GM12878 (cell line): ENCODE measurements around the gene PLEKHM3. TPM values are rescaled to one million over a fixed set of nuclear protein-coding genes. Genes with fewer than 3 reads are reported as not detected.
A peak's percentile ranks its signal among the peaks of the same experiment; 100 is the strongest.

Experiments
- ATAC-seq: fragments of 200-7000 bp; cut with Tn5 transposase; 3 replicates; pipeline ENCODE4 v1.9.1; 2020; ENCODE audit warnings: mild to moderate bottlenecking, moderate library complexity
- BruUV-seq: library from RNA; stranded (reverse); fragments of 400-500 nt; replicated peaks from 2 replicates; lab custom pipeline; 2021; lab: Mats Ljungman, UMichigan
- CTCF ChIA-PET: fragments of 300-600 bp; sonication (Branson Sonifier 250); formaldehyde crosslinking; extraction: SDS; loops from one replicate; lab custom pipeline; 2021; ENCODE audit warnings: inconsistent platforms; lab: Yijun Ruan, JAX
- POLR2A ChIA-PET: fragments of 350-600 bp; formaldehyde crosslinking; extraction: SDS; loops from one replicate; lab custom pipeline; 2021; ENCODE audit warnings: inconsistent platforms; lab: Charles Lee
- RAD21 ChIA-PET: fragments of 300-600 bp; sonication (Branson Sonifier 250); formaldehyde crosslinking; loops from one replicate; lab custom pipeline; 2023; ENCODE audit warnings: antibody characterized with exemption; ENCODE audit not compliant: unreplicated experiment; lab: Charles Lee
- SMC1A ChIA-PET: fragments of 300-600 bp; sonication (Branson Sonifier 250); formaldehyde crosslinking; loops from one replicate; lab custom pipeline; 2023; ENCODE audit not compliant: unreplicated experiment, uncharacterized antibody; lab: Charles Lee
- DNase-seq: peaks from one replicate; pipeline ENCODE4 v3.0.0-alpha.2; 2011; ENCODE audit warnings: low read depth, low spot score
- FAIRE-seq: peaks from 3 replicates; lab custom pipeline; 2011; peaks lifted over from hg19 to GRCh38; lab: Jason Lieb, UNC
- H2AFZ ChIP-seq: 2 replicates; pipeline ENCODE4 v1.6.0; 2011; ENCODE audit warnings: low read depth, low read length, control low read depth; ENCODE audit not compliant: control insufficient read depth
- H3K27ac ChIP-seq: 2 replicates; pipeline ENCODE4 v1.5.1; 2011; ENCODE audit warnings: control low read depth; ENCODE audit not compliant: control insufficient read depth, insufficient read depth
- H3K27me3 ChIP-seq, 2 experiments: replicated peaks in 1 of 2; 2 replicates each; pipeline versions ENCODE4 v1.6.0 to v1.6.1; 2011; ENCODE audit warnings: low read length in 1 of 2; ENCODE audit not compliant: control insufficient read depth in 2 of 2, insufficient read depth in 2 of 2
- H3K36me3 ChIP-seq, 2 experiments: 2 replicates each; pipeline ENCODE4 v1.5.1; 2011; ENCODE audit warnings: low read length in 1 of 2; ENCODE audit not compliant: control insufficient read depth in 2 of 2, insufficient read depth in 2 of 2
- H3K4me1 ChIP-seq: 2 replicates; pipeline ENCODE4 v1.6.1; 2011; ENCODE audit warnings: mild to moderate bottlenecking, low read length, moderate library complexity, mixed read lengths; ENCODE audit not compliant: control insufficient read depth, insufficient read depth
- H3K4me2 ChIP-seq: 2 replicates; pipeline ENCODE4 v1.6.0; 2011; ENCODE audit warnings: control low read depth; ENCODE audit not compliant: control insufficient read depth, insufficient read depth
- H3K4me3 ChIP-seq: fragments of 200-600 bp; sonication (generic); 2 replicates; pipeline ENCODE4 v1.5.1; 2016
- H3K79me2 ChIP-seq: 2 replicates; pipeline ENCODE4 v1.6.0; 2011; ENCODE audit warnings: low read length; ENCODE audit not compliant: control insufficient read depth, insufficient read depth
- H3K9ac ChIP-seq: 2 replicates; pipeline ENCODE4 v1.8.0; 2011; ENCODE audit warnings: low read length, control low read depth, mixed read lengths; ENCODE audit not compliant: control insufficient read depth, insufficient read depth
- H3K9me3 ChIP-seq: replicated peaks from 3 replicates; pipeline ENCODE4 v1.5.1; 2011; ENCODE audit warnings: mild to moderate bottlenecking, low read length; ENCODE audit not compliant: control insufficient read depth, insufficient read depth
- H4K20me1 ChIP-seq: 2 replicates; pipeline ENCODE4 v1.6.0; 2011; ENCODE audit not compliant: control insufficient read depth, insufficient read depth
- BHLHE40 ChIP-seq, 2 experiments: fragments of 450-650 bp in 1 of 2; IDR thresholded peaks; 2 replicates each; pipeline ENCODE4 v1.6.1; 2011 to 2017; ENCODE audit warnings: low read depth in 2 of 2, borderline replicate concordance in 1 of 2, improper control_type of control experiment in 1 of 2, low read length in 1 of 2, mild to moderate bottlenecking in 1 of 2
- CBX3 ChIP-seq: fragments of 200-600 bp; sonication (generic); IDR thresholded peaks from 2 replicates; pipeline ENCODE4 v1.6.1; 2016; ENCODE audit warnings: low read depth, borderline replicate concordance
- CHD4 ChIP-seq: fragments of 200-600 bp; sonication (generic); IDR thresholded peaks from 2 replicates; pipeline ENCODE4 v1.6.1; 2016; ENCODE audit warnings: mild to moderate bottlenecking
- FOXK2 ChIP-seq: fragments of 450-650 bp; IDR thresholded peaks from 2 replicates; pipeline ENCODE4 v1.6.1; 2017; ENCODE audit warnings: mild to moderate bottlenecking, moderate library complexity
- MEF2B ChIP-seq: fragments of 450-650 bp; IDR thresholded peaks from 2 replicates; pipeline ENCODE4 v1.6.1; 2018; ENCODE audit warnings: mild to moderate bottlenecking, moderate library complexity; ENCODE audit not compliant: partially characterized antibody, poor library complexity, severe bottlenecking
- MYC ChIP-seq: IDR thresholded peaks from 2 replicates; pipeline ENCODE4 v1.6.1; 2011; ENCODE audit warnings: mild to moderate bottlenecking, low read length, moderate library complexity, inconsistent platforms; ENCODE audit not compliant: insufficient read depth, insufficient replicate concordance, insufficient read length, severe bottlenecking
- RBBP5 ChIP-seq: fragments of 200-600 bp; sonication (generic); conservative IDR thresholded peaks from 2 replicates; pipeline ENCODE4 v1.6.1; 2016
- RFX5 ChIP-seq: IDR thresholded peaks from 2 replicates; pipeline ENCODE4 v1.6.1; 2011; ENCODE audit warnings: low read depth, low read length, improper control_type of control experiment
- SP1 ChIP-seq: IDR thresholded peaks from one replicate; pipeline ENCODE4 v1.6.1; 2011; ENCODE audit warnings: low read depth, low read length
- WGBS: methylation state at CpG from one replicate; pipeline ENCODE4 v1.1.6; 2016; ENCODE audit warnings: low lambda C conversion rate; ENCODE audit not compliant: insufficient replicate concordance, insufficient coverage; ENCODE audit errors: missing lambda C conversion rate; 5-methylcytosine and 5-hydroxymethylcytosine counted together
- in situ Hi-C: fragments of 300-500 bp; cut with MboI; formaldehyde crosslinking; loops from 9 replicates; pipeline ENCODE4 v1.14.3; 2018; ENCODE audit warnings: mixed read lengths
- intact Hi-C: fragments of 100-400 bp; cut with micrococcal nuclease; formaldehyde crosslinking; loops from one replicate; pipeline ENCODE4 v1.14.2; 2022; ENCODE audit not compliant: unreplicated experiment
- polyA plus RNA-seq, 11 experiments: library from polyadenylated mRNA; depleted of rRNA in 4 of 11; unstranded in 6 of 11; stranded (reverse) in 5 of 11; fragments of >200 nt; fragmentation: Nextera tagmentation in 4 of 11; fragmentation: Illumina TruSeq in 1 of 11; extraction: Ambion mirVana in 4 of 11; extraction: Trizol in 1 of 11; gene quantifications; 1 replicate in 1 of 11; 2 replicates in 10 of 11; pipeline versions ENCODE4 v1.2.1 to v1.2.3, GENCODE V29; 2011 to 2016; ENCODE audit warnings: inconsistent platforms in 2 of 11, missing spikeins in 2 of 11, low read depth in 1 of 11
- total RNA-seq, 4 experiments: library from RNA; depleted of rRNA in 3 of 4; stranded (reverse); fragments of >200 nt in 3 of 4; fragmentation: Illumina TruSeq in 1 of 4; extraction: Trizol in 1 of 4; gene quantifications; 2 replicates each; pipeline versions ENCODE4 v1.2.1 to v1.2.3, GENCODE V29; 2013 to 2021

PLEKHM3 gene
- total and polyA plus RNA-seq, 10 of the 15 experiments (the other 5 are each of a cell fraction or from before 2014, with no cell fraction given), result 1.4 to 5.6 (median 3.0) TPM

DNA sequence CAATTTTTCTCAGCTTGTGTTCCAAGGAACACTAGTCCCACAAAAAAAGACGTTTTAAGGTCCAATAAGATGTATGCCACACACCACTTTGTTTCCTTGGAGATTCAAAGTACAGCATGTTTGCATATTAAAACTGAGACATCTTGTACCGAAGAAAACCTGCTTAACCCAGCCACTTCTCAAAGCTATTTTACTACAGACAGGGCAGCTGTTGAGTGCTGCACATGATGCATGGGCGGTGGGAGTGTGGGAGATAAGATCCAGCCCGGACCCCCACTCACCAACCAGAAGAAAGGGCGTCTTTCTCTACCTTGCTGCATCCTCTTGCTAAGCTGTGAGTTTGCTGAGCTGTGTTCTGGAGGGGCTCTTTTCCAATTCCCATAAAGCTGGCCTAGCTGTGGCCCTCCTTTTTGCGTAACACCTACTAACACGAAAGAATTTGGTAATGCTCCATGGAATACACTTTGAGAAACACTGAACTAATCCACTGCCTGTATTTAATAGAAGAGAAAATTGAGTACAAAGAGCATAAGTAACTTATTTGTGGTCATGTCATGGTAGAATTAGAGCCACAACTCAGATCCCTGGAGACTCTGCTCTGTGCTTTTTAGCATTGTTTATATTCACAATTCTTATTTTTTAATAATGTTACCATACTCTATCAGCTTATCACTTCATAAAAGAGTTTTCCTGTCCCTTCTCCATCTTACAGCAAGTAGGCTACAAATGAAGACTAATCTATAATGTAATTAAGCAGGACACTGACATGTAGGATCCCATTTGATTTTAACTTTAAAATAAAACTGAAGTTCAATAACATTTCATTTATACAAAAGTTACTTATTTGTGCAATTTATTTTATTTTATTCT lies 90.0 kb downstream of the PLEKHM3 start:
- intact Hi-C loops, result no loop called here
- TF ChIP-seq FOXK2, result no peak
- TF ChIP-seq RBBP5, result no peak
- TF ChIP-seq MEF2B, result peak; percentile 63
- POLR2A ChIA-PET, result no interaction called here
- no peaks in the 10 kb centered on the region for H3K36me3 ChIP-seq
- CTCF ChIA-PET, result interaction anchor here (0.6 to 1.5 kb wide), 3 partner anchors 11 to 1180 kb away, joined by 3 to 4 read pairs (median 4); no protein-coding TSS in a partner anchor
- H4K20me1 ChIP-seq, result no peaks in the 10 kb centered on the region
- H3K27me3 ChIP-seq, result no peaks in the 10 kb centered on the region
- DNase-seq (no peak), ATAC-seq (no peak), FAIRE-seq (no peak)
- H3K4me1 ChIP-seq, result no peaks in the 10 kb centered on the region
- in situ Hi-C loops, result no loop called here
- no peak overlapping the region for H3K9ac ChIP-seq
- SMC1A ChIA-PET, result interaction anchor here (0.8 to 3.2 kb wide), 9 partner anchors 10 to 130 kb away, joined by 3 to 14 read pairs (median 4); no protein-coding TSS in a partner anchor
- no peak overlapping the region for H3K27ac ChIP-seq
- RAD21 ChIA-PET, result interaction anchor here (0.9 kb wide), 2 partner anchors 13 to 84 kb away, joined by 3 to 4 read pairs; no protein-coding TSS in a partner anchor
- H2AFZ ChIP-seq, result no peak overlapping the region
- 57% methylated on average over 7 of the region's 7 CpGs for WGBS
- no peak overlapping the region for H3K4me2 ChIP-seq
- H3K79me2 ChIP-seq, result no peaks in the 10 kb centered on the region
- H3K9me3 ChIP-seq, result no peaks in the 10 kb centered on the region
- no TSS peak for BruUV-seq
- no peak overlapping the region for H3K4me3 ChIP-seq

DNA sequence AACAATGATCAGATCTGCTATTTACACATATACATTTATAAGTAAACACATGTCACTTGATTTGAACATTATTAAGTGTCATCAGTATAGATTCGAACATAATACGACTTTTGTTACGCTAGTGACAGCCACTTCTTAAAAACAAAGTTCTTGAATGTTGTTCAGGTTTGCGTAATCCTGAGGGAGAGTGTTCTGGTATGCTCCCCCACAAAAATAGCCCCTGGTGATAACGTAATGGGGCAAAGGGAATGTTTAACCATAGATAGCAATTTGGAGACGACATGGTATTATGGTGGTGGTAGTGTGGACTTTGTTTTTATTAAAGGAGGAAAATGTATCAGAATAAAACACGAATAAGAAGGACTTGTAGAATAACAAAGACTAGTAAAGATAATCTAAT lies 90.6 kb downstream of the PLEKHM3 start:
- Histone ChIP-seq H3K9me3 (no peaks in the 10 kb centered on the region), H3K36me3 (no peaks in the 10 kb centered on the region), H3K4me3 (no peak overlapping the region), H3K4me2 (no peak overlapping the region), H3K27me3 (no peaks in the 10 kb centered on the region), H2AFZ (no peak overlapping the region), H3K79me2 (no peaks in the 10 kb centered on the region), H3K4me1 (no peaks in the 10 kb centered on the region), H3K27ac (no peak overlapping the region), H4K20me1 (no peaks in the 10 kb centered on the region), H3K9ac (no peak overlapping the region)
- WGBS, result 85% methylated on average over 7 of the region's 7 CpGs
- intact Hi-C loops, result no loop called here
- no peak for TF ChIP-seq CHD4
- TF ChIP-seq RFX5, result no peak
- TF ChIP-seq SP1, result no peak
- no peak for TF ChIP-seq CBX3
- TF ChIP-seq MYC, result no peak
- TF ChIP-seq BHLHE40 (IDR thresholded peaks at IDR 0.05; ENCODE audit: borderline replicate concordance in 1 of 2, low read depth in 2 of 2, low read length in 1 of 2), result no peak
- POLR2A ChIA-PET, result interaction anchor here (1.3 kb wide), 1 partner anchor 18 kb away, joined by 3 read pairs; no protein-coding TSS in a partner anchor
- SMC1A ChIA-PET, result interaction anchor here (0.7 to 3.2 kb wide), 10 partner anchors 9 to 129 kb away, joined by 3 to 14 read pairs (median 4); no protein-coding TSS in a partner anchor
- no peak for ATAC-seq
- CTCF ChIA-PET, result interaction anchor here (0.9 kb wide), 1 partner anchor 10 kb away, joined by 3 read pairs; no protein-coding TSS in a partner anchor
- DNase-seq, result no peak
- in situ Hi-C loops, result no loop called here
- BruUV-seq, result no TSS peak
- RAD21 ChIA-PET, result interaction anchor here (0.7 to 0.9 kb wide), 3 partner anchors 13 to 83 kb away, joined by 3 to 4 read pairs (median 3); no protein-coding TSS in a partner anchor
- no peak for FAIRE-seq
